ENCODE results near the gene CYBB. TPM values are rescaled to one million over a fixed set of nuclear protein-coding genes. Genes with fewer than 3 reads are reported as not detected.

CYBB gene
- total RNA-seq, 1 experiment from 2014 or later: 13.4 TPM

DNA sequence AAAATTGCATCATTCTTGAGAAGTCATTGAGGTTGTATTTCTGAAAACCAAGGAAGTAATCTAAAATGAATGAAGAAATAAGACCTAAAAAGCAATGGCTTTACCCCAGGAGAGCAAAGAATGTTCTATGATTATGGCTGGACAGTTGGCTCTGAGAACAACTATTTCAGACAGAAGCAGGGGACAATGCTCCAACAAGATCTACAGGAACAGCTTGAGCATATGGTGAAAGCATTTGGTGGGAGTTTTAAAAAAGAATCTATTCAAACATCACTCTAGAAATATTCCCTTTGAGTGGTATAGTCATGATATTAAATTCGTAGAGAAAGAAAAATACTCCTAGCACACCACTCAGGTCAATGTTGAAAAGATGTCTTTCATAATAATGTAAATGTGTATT is 40.8 kb downstream of the CYBB start:
- Histone ChIP-seq H3K9me3 (ENCODE audit: low read length) (no peaks in the 10 kb centered on the region), H3K79me2 (ENCODE audit: low read length) (no peaks in the 10 kb centered on the region), H3K4me3 (ENCODE audit: low read length) (no peak overlapping the region), H3K27ac (ENCODE audit: low read length) (peak overlapping the region; percentile 56), H4K20me1 (ENCODE audit: insufficient read depth, low read depth, low read length) (no peaks in the 10 kb centered on the region), H3K27me3 (ENCODE audit: low read length) (no peaks in the 10 kb centered on the region), H3K4me2 (ENCODE audit: low read depth, low read length, poor library complexity, severe bottlenecking) (no peak overlapping the region), H3K36me3 (ENCODE audit: insufficient read depth, low read length) (no peaks in the 10 kb centered on the region), H3K9ac (ENCODE audit: low read length) (no peak overlapping the region), H2AFZ (ENCODE audit: low read length) (no peak overlapping the region), H3K9me2 (replicated peaks; ENCODE audit: insufficient read depth, low read length) (no peaks in the 10 kb centered on the region), H3K4me1 (ENCODE audit: low read length) (peaks cover 66% of the 10 kb centered on the region)
- DNase-seq: no peak

DNA sequence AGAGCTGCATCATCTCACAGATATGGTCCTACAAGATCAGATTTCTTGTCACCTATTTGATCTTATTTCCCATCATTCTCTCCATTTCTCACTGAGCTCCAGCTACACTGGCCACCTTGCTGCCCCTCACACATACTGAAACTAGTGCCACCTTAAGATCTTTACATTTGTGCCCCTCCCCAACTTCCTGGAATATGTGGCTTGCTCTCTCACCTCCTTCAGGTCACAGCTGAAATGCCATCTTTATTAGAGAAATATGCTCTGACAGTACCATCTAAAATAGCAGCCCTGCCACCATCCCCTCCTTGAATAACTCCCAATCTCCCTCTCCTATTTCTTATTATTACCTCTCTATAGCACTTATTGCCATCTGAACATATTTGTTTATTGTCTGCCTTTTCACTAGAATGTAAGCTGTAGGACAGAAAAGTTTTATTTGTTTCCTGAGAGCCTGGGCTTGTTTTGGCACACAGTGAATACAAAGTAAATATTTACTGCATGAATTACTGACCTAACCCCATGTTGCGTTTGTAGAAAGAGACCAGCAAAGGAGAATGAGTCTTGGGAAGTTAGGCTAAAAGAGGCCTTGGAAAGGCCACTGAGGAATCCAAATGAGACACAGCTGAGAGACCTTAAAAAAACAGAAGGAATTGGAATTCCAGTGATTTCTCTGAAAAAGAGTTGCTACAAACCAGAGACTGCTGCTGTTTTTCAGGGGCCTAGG is 44.8 kb downstream of the CYBB start:
- Histone ChIP-seq H3K4me3 (ENCODE audit: low read length) (no peak overlapping the region), H3K27me3 (ENCODE audit: low read length) (no peaks in the 10 kb centered on the region), H2AFZ (ENCODE audit: low read length) (peak overlapping the region; percentile 4; the same call in 1 of the 2 replicates), H3K9ac (ENCODE audit: low read length) (no peak overlapping the region), H4K20me1 (ENCODE audit: insufficient read depth, low read depth, low read length) (no peaks in the 10 kb centered on the region), H3K9me3 (ENCODE audit: low read length) (no peaks in the 10 kb centered on the region), H3K36me3 (ENCODE audit: insufficient read depth, low read length) (no peaks in the 10 kb centered on the region), H3K9me2 (replicated peaks; ENCODE audit: insufficient read depth, low read length) (no peaks in the 10 kb centered on the region), H3K27ac (ENCODE audit: low read length) (peak overlapping the region; percentile 6; the same call in 1 of the 2 replicates), H3K79me2 (ENCODE audit: low read length) (no peaks in the 10 kb centered on the region), H3K4me2 (ENCODE audit: low read depth, low read length, poor library complexity, severe bottlenecking) (peak overlapping the region; percentile 25), H3K4me1 (ENCODE audit: low read length) (peaks cover 28% of the 10 kb centered on the region)
- DNase-seq: peak; percentile 58

DNA sequence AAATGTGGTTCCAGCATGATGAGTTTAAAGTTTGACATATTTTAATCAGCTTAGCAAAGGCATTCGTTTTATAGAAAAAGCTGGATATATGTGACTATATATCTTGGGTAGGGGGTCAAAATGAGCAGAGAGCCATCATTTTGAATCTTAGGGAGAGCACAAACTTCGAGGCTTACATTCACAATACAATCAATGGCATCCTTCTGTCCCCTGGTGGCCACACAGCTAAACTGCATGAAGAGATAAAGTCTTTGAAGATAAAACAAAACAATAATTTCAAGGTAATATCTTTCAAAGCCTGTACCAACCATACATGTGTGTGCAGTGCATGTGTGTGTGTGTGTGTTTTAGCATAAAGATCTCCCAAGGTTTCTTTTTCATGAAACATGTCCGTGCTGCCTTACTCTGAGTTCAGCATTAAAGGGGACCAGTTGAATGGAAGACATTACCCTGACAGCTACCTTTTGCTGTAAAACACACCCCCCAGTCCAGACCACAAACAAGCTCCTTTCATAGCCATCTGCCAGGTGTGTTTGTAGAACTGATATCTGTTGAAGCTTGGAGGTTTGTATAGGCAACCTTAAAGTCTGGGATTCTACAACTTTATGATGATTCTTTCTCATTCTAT is 45.5 kb downstream of the CYBB start:
- peak overlapping the region; percentile 25 for H3K4me2 ChIP-seq (ENCODE audit: low read depth, low read length, poor library complexity, severe bottlenecking)
- no peaks in the 10 kb centered on the region for H3K9me2 ChIP-seq (replicated peaks; ENCODE audit: insufficient read depth, low read length)
- H3K9ac ChIP-seq (ENCODE audit: low read length): no peak overlapping the region
- no peaks in the 10 kb centered on the region for H3K27me3 ChIP-seq (ENCODE audit: low read length)
- no peaks in the 10 kb centered on the region for H3K36me3 ChIP-seq (ENCODE audit: insufficient read depth, low read length)
- peak; percentile 86 for DNase-seq
- no peak overlapping the region for H3K4me3 ChIP-seq (ENCODE audit: low read length)
- H3K9me3 ChIP-seq (ENCODE audit: low read length): no peaks in the 10 kb centered on the region
- peak overlapping the region; percentile 4; the same call in 1 of the 2 replicates for H2AFZ ChIP-seq (ENCODE audit: low read length)
- H3K27ac ChIP-seq (ENCODE audit: low read length): peak overlapping the region; percentile 6; the same call in 1 of the 2 replicates
- H4K20me1 ChIP-seq (ENCODE audit: insufficient read depth, low read depth, low read length): no peaks in the 10 kb centered on the region
- H3K4me1 ChIP-seq (ENCODE audit: low read length): peaks cover 24% of the 10 kb centered on the region
- no peaks in the 10 kb centered on the region for H3K79me2 ChIP-seq (ENCODE audit: low read length)

DNA sequence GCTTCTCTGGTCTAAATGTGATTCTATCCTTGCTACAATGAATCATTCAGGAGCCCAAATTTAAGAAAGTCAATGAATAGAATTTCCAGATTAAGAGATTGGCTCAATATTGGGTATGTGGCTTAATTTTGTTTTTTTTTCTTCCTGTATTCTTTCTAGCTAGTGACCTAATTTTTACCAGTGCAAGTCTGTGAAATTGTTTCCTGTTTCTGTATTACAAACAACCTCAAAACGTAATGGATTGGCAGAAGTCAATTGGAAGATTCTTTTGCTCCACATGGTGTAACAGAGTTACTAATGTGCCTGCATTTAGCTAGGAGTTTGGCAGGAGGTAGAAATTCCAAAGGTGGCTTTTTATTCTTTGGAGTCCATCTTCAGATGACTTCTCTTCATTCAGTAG is 49.9 kb downstream of the CYBB start:
- Histone ChIP-seq H3K27ac (ENCODE audit: low read length) (no peak overlapping the region), H3K27me3 (ENCODE audit: low read length) (no peaks in the 10 kb centered on the region)
- DNase-seq: no peak

DNA sequence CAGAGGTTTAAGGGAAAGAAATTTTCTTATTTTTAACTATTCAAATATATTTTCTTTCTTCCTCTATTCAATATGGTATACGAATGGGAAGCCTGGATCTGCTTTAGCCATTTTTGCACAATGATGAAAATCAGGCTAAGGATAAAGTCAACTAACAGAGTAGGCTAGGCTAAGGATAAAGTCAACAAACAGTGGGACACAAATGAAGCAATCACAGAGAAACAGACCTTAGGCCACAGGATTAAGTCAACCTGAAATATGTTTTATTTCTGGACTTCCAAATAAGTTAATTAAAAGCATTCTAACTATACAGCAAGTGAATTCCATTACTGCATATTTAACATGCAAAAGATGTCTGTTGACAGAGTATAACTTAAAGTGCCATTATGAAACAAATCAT is 50.5 kb downstream of the CYBB start:
- no peak overlapping the region for H3K27ac ChIP-seq (ENCODE audit: low read length)
- no peaks in the 10 kb centered on the region for H3K9me3 ChIP-seq (ENCODE audit: low read length)
- H3K27me3 ChIP-seq (ENCODE audit: low read length): no peaks in the 10 kb centered on the region
- DNase-seq: no peak
- H3K79me2 ChIP-seq (ENCODE audit: low read length): no peaks in the 10 kb centered on the region
- H3K4me3 ChIP-seq (ENCODE audit: low read length): no peak overlapping the region
- H3K9me2 ChIP-seq (replicated peaks; ENCODE audit: insufficient read depth, low read length): no peaks in the 10 kb centered on the region
- H4K20me1 ChIP-seq (ENCODE audit: insufficient read depth, low read depth, low read length): no peaks in the 10 kb centered on the region
- no peaks in the 10 kb centered on the region for H3K36me3 ChIP-seq (ENCODE audit: insufficient read depth, low read length)
- no peak overlapping the region for H2AFZ ChIP-seq (ENCODE audit: low read length)
- H3K9ac ChIP-seq (ENCODE audit: low read length): no peak overlapping the region
- H3K4me2 ChIP-seq (ENCODE audit: low read depth, low read length, poor library complexity, severe bottlenecking): no peak overlapping the region
- no peaks in the 10 kb centered on the region for H3K4me1 ChIP-seq (ENCODE audit: low read length)

More for the DNA sequence above, 49.9 kb downstream of the CYBB start:
- H3K9ac ChIP-seq (ENCODE audit: low read length): no peak overlapping the region
- H2AFZ ChIP-seq (ENCODE audit: low read length): no peak overlapping the region
- H3K36me3 ChIP-seq (ENCODE audit: insufficient read depth, low read length): no peaks in the 10 kb centered on the region
- no peaks in the 10 kb centered on the region for H4K20me1 ChIP-seq (ENCODE audit: insufficient read depth, low read depth, low read length)
- H3K9me3 ChIP-seq (ENCODE audit: low read length): no peaks in the 10 kb centered on the region
- H3K4me2 ChIP-seq (ENCODE audit: low read depth, low read length, poor library complexity, severe bottlenecking): no peak overlapping the region
- H3K9me2 ChIP-seq (replicated peaks; ENCODE audit: insufficient read depth, low read length): no peaks in the 10 kb centered on the region
- H3K4me1 ChIP-seq (ENCODE audit: low read length): peaks cover 4% of the 10 kb centered on the region
- H3K4me3 ChIP-seq (ENCODE audit: low read length): no peak overlapping the region
- no peaks in the 10 kb centered on the region for H3K79me2 ChIP-seq (ENCODE audit: low read length)

DNA sequence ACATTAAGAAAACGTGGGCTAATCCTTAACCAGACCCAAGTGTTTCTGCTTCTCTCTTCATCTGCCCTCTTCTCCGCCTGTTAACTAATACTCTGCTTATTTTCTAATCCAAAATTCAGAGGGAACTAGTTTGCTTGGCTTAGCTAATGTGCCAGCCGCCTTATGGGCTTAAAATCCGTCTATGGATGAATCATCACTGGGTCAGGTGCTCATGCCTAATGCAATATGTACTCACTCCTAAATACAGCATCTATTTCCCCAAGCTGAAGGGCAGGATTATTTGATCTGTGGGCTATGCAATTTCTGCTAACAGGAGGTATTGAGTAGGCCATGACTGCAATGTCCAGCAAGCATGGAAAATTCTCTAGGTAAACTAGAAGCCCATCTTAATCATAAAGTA is 55.1 kb downstream of the CYBB start:
- Histone ChIP-seq H3K9ac (ENCODE audit: low read length) (no peak overlapping the region), H4K20me1 (ENCODE audit: insufficient read depth, low read depth, low read length) (no peaks in the 10 kb centered on the region), H3K4me1 (ENCODE audit: low read length) (no peaks in the 10 kb centered on the region), H3K27ac (ENCODE audit: low read length) (no peak overlapping the region), H3K4me2 (ENCODE audit: low read depth, low read length, poor library complexity, severe bottlenecking) (no peak overlapping the region), H2AFZ (ENCODE audit: low read length) (no peak overlapping the region), H3K9me3 (ENCODE audit: low read length) (no peaks in the 10 kb centered on the region), H3K4me3 (ENCODE audit: low read length) (no peak overlapping the region), H3K79me2 (ENCODE audit: low read length) (no peaks in the 10 kb centered on the region), H3K27me3 (ENCODE audit: low read length) (no peaks in the 10 kb centered on the region), H3K9me2 (replicated peaks; ENCODE audit: insufficient read depth, low read length) (no peaks in the 10 kb centered on the region), H3K36me3 (ENCODE audit: insufficient read depth, low read length) (no peaks in the 10 kb centered on the region)
- no peak for DNase-seq

DNA sequence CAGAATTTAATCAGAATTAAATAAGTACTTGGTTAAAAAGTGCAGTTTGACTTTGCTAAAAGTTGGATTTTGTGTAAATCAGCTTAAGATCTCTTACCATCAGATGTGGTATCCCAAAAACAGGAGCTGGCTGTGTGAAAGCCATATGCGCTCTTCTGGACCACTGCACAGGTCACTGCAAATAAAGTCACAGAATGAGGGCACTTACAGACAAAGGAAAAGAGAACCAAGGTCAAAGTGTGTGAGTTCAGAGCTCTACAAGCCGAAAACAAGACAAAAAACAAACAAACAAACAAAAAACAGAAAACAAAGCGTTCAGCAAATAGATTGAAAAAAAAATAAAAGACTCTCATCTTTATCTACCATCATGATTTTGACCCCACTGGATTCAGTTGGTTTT is 61.1 kb downstream of the CYBB start:
- H3K27ac ChIP-seq (ENCODE audit: low read length): no peak overlapping the region
- H3K27me3 ChIP-seq (ENCODE audit: low read length): no peaks in the 10 kb centered on the region
- no peak overlapping the region for H2AFZ ChIP-seq (ENCODE audit: low read length)
- no peaks in the 10 kb centered on the region for H3K9me3 ChIP-seq (ENCODE audit: low read length)
- H3K79me2 ChIP-seq (ENCODE audit: low read length): no peaks in the 10 kb centered on the region
- no peak overlapping the region for H3K4me3 ChIP-seq (ENCODE audit: low read length)
- H3K36me3 ChIP-seq (ENCODE audit: insufficient read depth, low read length): no peaks in the 10 kb centered on the region; the same call in 1 of the 2 replicates
- H3K9ac ChIP-seq (ENCODE audit: low read length): no peak overlapping the region
- no peak for DNase-seq
- no peaks in the 10 kb centered on the region for H3K9me2 ChIP-seq (replicated peaks; ENCODE audit: insufficient read depth, low read length)
- H4K20me1 ChIP-seq (ENCODE audit: insufficient read depth, low read depth, low read length): no peaks in the 10 kb centered on the region
- no peak overlapping the region for H3K4me2 ChIP-seq (ENCODE audit: low read depth, low read length, poor library complexity, severe bottlenecking)
- H3K4me1 ChIP-seq (ENCODE audit: low read length): peaks cover 4% of the 10 kb centered on the region

DNA sequence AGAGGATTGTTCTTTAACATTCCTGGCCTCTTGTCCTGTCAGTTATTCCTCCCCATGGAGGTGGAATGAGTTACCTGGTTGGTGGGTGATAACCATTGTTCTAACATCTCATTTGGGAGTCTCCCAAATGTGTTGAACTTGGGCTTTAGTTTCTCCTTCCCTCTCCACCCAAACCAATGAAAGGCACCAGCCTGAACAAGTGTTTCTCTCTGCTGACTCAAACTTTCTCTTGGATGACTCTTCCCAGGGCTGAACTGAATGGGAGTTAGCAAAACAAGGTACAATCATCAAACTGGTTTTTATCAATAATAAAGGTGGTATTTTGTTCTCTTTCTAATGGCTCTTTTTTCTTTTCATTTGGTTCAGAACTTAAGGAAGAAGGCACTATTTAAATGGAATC is 64.8 kb downstream of the CYBB start:
- peaks cover 8% of the 10 kb centered on the region; the same call in 1 of the 2 replicates for H3K79me2 ChIP-seq (ENCODE audit: low read length)
- H3K27me3 ChIP-seq (ENCODE audit: low read length): no peaks in the 10 kb centered on the region
- H2AFZ ChIP-seq (ENCODE audit: low read length): no peak overlapping the region
- peaks cover 16% of the 10 kb centered on the region for H3K4me1 ChIP-seq (ENCODE audit: low read length)
- H3K9ac ChIP-seq (ENCODE audit: low read length): no peak overlapping the region
- no peak overlapping the region for H3K4me2 ChIP-seq (ENCODE audit: low read depth, low read length, poor library complexity, severe bottlenecking)
- H3K27ac ChIP-seq (ENCODE audit: low read length): no peak overlapping the region
- no peak overlapping the region for H3K4me3 ChIP-seq (ENCODE audit: low read length)
- H3K36me3 ChIP-seq (ENCODE audit: insufficient read depth, low read length): no peaks in the 10 kb centered on the region; the same call in 1 of the 2 replicates
- no peaks in the 10 kb centered on the region for H3K9me3 ChIP-seq (ENCODE audit: low read length)
- H3K9me2 ChIP-seq (replicated peaks; ENCODE audit: insufficient read depth, low read length): no peaks in the 10 kb centered on the region
- no peak for DNase-seq
- no peaks in the 10 kb centered on the region for H4K20me1 ChIP-seq (ENCODE audit: insufficient read depth, low read depth, low read length)
